IMR-90 (cell line): ENCODE results near the gene NEK5. TPM values are rescaled to one million over a fixed set of nuclear protein-coding genes. Genes with fewer than 3 reads are reported as not detected.

ENCODE experiments used
- ATAC-seq: fragments of 200-7000 bp; cut with Tn5 transposase; 2 replicates; pipeline ENCODE4 v1.9.1; 2020; ENCODE audit warnings: low read depth, mild to moderate bottlenecking, moderate library complexity
- BruUV-seq: library from RNA; stranded (reverse); fragments of 400-500 nt; replicated peaks from 2 replicates; lab custom pipeline; 2021; lab: Mats Ljungman, UMichigan
- CTCF ChIA-PET: fragments of 300-600 bp; formaldehyde crosslinking; extraction: SDS; loops from one replicate; lab custom pipeline; 2021; ENCODE audit warnings: antibody characterized with exemption; lab: Yijun Ruan, JAX
- POLR2A ChIA-PET: fragments of 300-600 bp; sonication (Branson Sonifier 250); formaldehyde crosslinking; loops from one replicate; lab custom pipeline; 2022; ENCODE audit warnings: antibody characterized with exemption; ENCODE audit not compliant: unreplicated experiment; lab: Charles Lee
- DNase-seq: peaks from one replicate; pipeline ENCODE4 v3.0.0; 2013
- H2AFZ ChIP-seq: replicated peaks from 2 replicates; pipeline ENCODE3; 2013; ENCODE audit warnings: low read length, mild to moderate bottlenecking; ENCODE audit not compliant: poor library complexity
- H2AK5ac ChIP-seq: 2 replicates; pipeline ENCODE4 v1.6.1; 2013; ENCODE audit warnings: low read depth, low read length, inconsistent platforms
- H2AK9ac ChIP-seq: replicated peaks from 2 replicates; pipeline ENCODE3; 2013; ENCODE audit warnings: mild to moderate bottlenecking, low read depth, low read length, moderate library complexity; ENCODE audit not compliant: poor library complexity
- H2BK120ac ChIP-seq: 2 replicates; pipeline ENCODE4 v1.6.1; 2013; ENCODE audit warnings: low read depth, low read length, inconsistent platforms
- H2BK15ac ChIP-seq: 3 replicates; pipeline ENCODE4 v1.6.1; 2013; ENCODE audit warnings: low read depth, low read length, inconsistent platforms
- H2BK20ac ChIP-seq: 2 replicates; pipeline ENCODE4 v1.6.1; 2013; ENCODE audit warnings: low read depth, mild to moderate bottlenecking, inconsistent platforms, low read length, moderate library complexity
- H2BK5ac ChIP-seq: 2 replicates; pipeline ENCODE4 v1.6.1; 2013; ENCODE audit warnings: mild to moderate bottlenecking, low read depth, low read length, inconsistent platforms; ENCODE audit not compliant: poor library complexity, severe bottlenecking
- H3K14ac ChIP-seq: replicated peaks from 2 replicates; pipeline ENCODE4 v1.6.1; 2013; ENCODE audit warnings: low read depth, low read length, inconsistent platforms
- H3K18ac ChIP-seq: 2 replicates; pipeline ENCODE4 v1.6.1; 2013; ENCODE audit warnings: low read depth, low read length, control low read depth
- H3K23ac ChIP-seq: 2 replicates; pipeline ENCODE4 v1.6.1; 2013; ENCODE audit warnings: low read depth, low read length, inconsistent platforms
- H3K27ac ChIP-seq: 2 replicates; pipeline ENCODE4 v1.5.1; 2013; ENCODE audit warnings: mild to moderate bottlenecking, control low read depth, low read length; ENCODE audit not compliant: insufficient read depth
- H3K27me3 ChIP-seq: 2 replicates; pipeline ENCODE4 v1.6.1; 2013; ENCODE audit warnings: low read length; ENCODE audit not compliant: control insufficient read depth, insufficient read depth
- H3K36me3 ChIP-seq: 2 replicates; pipeline ENCODE4 v1.6.1; 2013; ENCODE audit warnings: low read length, mixed read lengths; ENCODE audit not compliant: control insufficient read depth, insufficient read depth
- H3K4ac ChIP-seq: 2 replicates; pipeline ENCODE4 v1.6.1; 2013; ENCODE audit warnings: low read depth, low read length, inconsistent platforms
- H3K4me1 ChIP-seq: 2 replicates; pipeline ENCODE4 v1.6.1; 2013; ENCODE audit warnings: low read length, mixed read lengths; ENCODE audit not compliant: control insufficient read depth, insufficient read depth
- H3K4me2 ChIP-seq: 2 replicates; pipeline ENCODE4 v1.6.1; 2013; ENCODE audit warnings: low read depth, mild to moderate bottlenecking, control low read depth, low read length, moderate library complexity
- H3K4me3 ChIP-seq: 2 replicates; pipeline ENCODE4 v1.5.1; 2013; ENCODE audit warnings: low read depth, mild to moderate bottlenecking, control low read depth, low read length, moderate library complexity; ENCODE audit not compliant: insufficient read depth
- H3K56ac ChIP-seq: 2 replicates; pipeline ENCODE4 v1.6.1; 2013; ENCODE audit warnings: low read length, inconsistent platforms; ENCODE audit not compliant: insufficient read depth; ENCODE audit errors: extremely low read depth
- H3K79me1 ChIP-seq, 2 experiments: 2 replicates each; pipeline ENCODE4 v1.6.1; 2013; ENCODE audit warnings: low read length in 2 of 2, inconsistent platforms in 1 of 2, low read depth in 1 of 2
- H3K9ac ChIP-seq: 2 replicates; pipeline ENCODE4 v1.6.1; 2013; ENCODE audit warnings: low read depth, low read length, control low read depth
- H3K9me1 ChIP-seq: 2 replicates; pipeline ENCODE4 v1.6.1; 2013; ENCODE audit warnings: low read length, inconsistent platforms; ENCODE audit not compliant: insufficient read depth
- H3K9me3 ChIP-seq: 2 replicates; pipeline ENCODE4 v1.6.1; 2013; ENCODE audit warnings: low read length; ENCODE audit not compliant: control insufficient read depth, insufficient read depth
- H4K20me1 ChIP-seq: 2 replicates; pipeline ENCODE4 v1.6.1; 2013; ENCODE audit warnings: low read length, inconsistent platforms; ENCODE audit not compliant: insufficient read depth
- H4K5ac ChIP-seq: 2 replicates; pipeline ENCODE4 v1.6.1; 2013; ENCODE audit warnings: mild to moderate bottlenecking, low read depth, low read length, control low read depth
- H4K8ac ChIP-seq, 2 experiments: 2 replicates each; pipeline ENCODE4 v1.6.1; 2013; ENCODE audit warnings: low read depth in 2 of 2, low read length in 2 of 2, control low read depth in 1 of 2, inconsistent platforms in 1 of 2
- H4K91ac ChIP-seq: 2 replicates; pipeline ENCODE4 v1.6.1; 2013; ENCODE audit warnings: low read depth, low read length, inconsistent platforms; ENCODE audit not compliant: insufficient read depth
- BHLHE40 ChIP-seq: fragments of 150-350 bp; IDR thresholded peaks from 2 replicates; pipeline ENCODE4 v1.6.1; 2016; ENCODE audit warnings: mild to moderate bottlenecking, low read depth, low read length
- MAFK ChIP-seq: IDR thresholded peaks from 2 replicates; pipeline ENCODE4 v1.6.1; 2012; ENCODE audit warnings: low read depth, low read length, improper control_type of control experiment
- MAZ ChIP-seq: IDR thresholded peaks from 2 replicates; pipeline ENCODE4 v1.6.1; 2012; ENCODE audit warnings: low read depth, mild to moderate bottlenecking, low read length, improper control_type of control experiment, moderate library complexity, borderline replicate concordance
- SMC3 ChIP-seq: fragments of 150-350 bp; IDR thresholded peaks from 2 replicates; pipeline ENCODE4 v1.6.1; 2016; ENCODE audit warnings: low read depth, mild to moderate bottlenecking, antibody characterized with exemption, low read length, moderate library complexity
- WGBS, 2 experiments: methylation state at CpG; one replicate each; pipeline versions ENCODE4 v1.1.5 to v1.1.7; 2013; ENCODE audit warnings: missing lambda C conversion rate in 2 of 2; ENCODE audit not compliant: insufficient read length in 1 of 2; ENCODE audit errors: extremely low coverage in 2 of 2; 5-methylcytosine and 5-hydroxymethylcytosine counted together
- dilution Hi-C: fragments of 300-500 bp; cut with HindIII; formaldehyde crosslinking; loops from one replicate; pipeline ENCODE4 v1.14.3; 2018; ENCODE audit warnings: low sequenced_read_pairs; ENCODE audit not compliant: unreplicated experiment
- in situ Hi-C: fragments of 300-500 bp; cut with MboI; formaldehyde crosslinking; loops from 3 replicates; pipeline ENCODE4 v1.14.3; 2019; ENCODE audit warnings: low sequenced_read_pairs, inconsistent platforms, mixed read lengths
- intact Hi-C: fragments of 100-400 bp; cut with micrococcal nuclease; formaldehyde crosslinking; loops from 2 replicates; pipeline ENCODE4 v1.10.0; 2022
- polyA plus RNA-seq, 3 experiments: library from polyadenylated mRNA; depleted of rRNA; stranded (reverse); fragments of >200 nt; gene quantifications; 2 replicates each; pipeline ENCODE4 v1.2.3, GENCODE V29; 2012; ENCODE audit warnings: low replicate concordance in 1 of 3
- total RNA-seq: library from RNA; depleted of rRNA; stranded (reverse); fragments of >200 nt; gene quantifications from 2 replicates; pipeline ENCODE4 v1.2.3, GENCODE V29; 2012
- TF ChIP-seq, protein P1 (sequence below): conservative IDR thresholded peaks from 2 replicates; pipeline ENCODE4 v1.5.1; 2012; ENCODE audit warnings: mild to moderate bottlenecking, low read depth, low read length, improper control_type of control experiment
- TF ChIP-seq, protein P2 (sequence below): fragments of 150-350 bp; IDR thresholded peaks from 2 replicates; pipeline ENCODE4 v1.6.1; 2017; ENCODE audit warnings: mild to moderate bottlenecking, antibody characterized with exemption, low read length, low read depth

Gene NEK5
- total and polyA plus RNA-seq, 2 of the 4 experiments (the other 2 are of a cell fraction) = not detected

DNA sequence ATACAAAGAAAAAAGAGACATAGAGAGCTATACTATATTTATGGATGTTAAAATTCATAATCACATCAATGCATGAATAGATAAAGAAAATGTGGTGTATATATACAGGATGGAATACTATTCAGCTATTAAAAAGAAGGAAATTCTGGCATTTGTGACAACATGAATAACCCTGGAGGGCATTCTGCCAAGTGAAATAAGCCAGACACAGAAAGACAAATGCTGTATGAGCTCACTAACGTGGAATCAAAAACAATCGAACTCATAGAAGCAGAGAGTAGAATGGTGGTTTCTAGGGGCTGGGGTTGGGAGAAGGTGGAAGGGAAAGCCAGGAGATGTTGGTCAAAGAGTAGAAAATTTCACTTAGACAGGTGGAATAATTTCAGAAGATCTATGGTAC lies 80.4 kb downstream of the NEK5 start:
- Histone ChIP-seq H2BK120ac (no peak overlapping the region), H2BK5ac (no peak overlapping the region), H3K23ac (no peak overlapping the region), H3K18ac (no peak overlapping the region), H4K20me1 (no peaks in the 10 kb centered on the region), H2BK20ac (no peak overlapping the region), H2AK9ac (no peak overlapping the region), H2AK5ac (no peak overlapping the region), H3K56ac (no peak overlapping the region), H2BK15ac (no peak overlapping the region), H3K9ac (no peak overlapping the region), H3K27ac (no peak overlapping the region), H2AFZ (no peak overlapping the region), H4K8ac (no peak overlapping the region), H3K4me1 (no peaks in the 10 kb centered on the region), H3K4me2 (no peak overlapping the region), H3K9me3 (no peaks in the 10 kb centered on the region), H3K4ac (no peak overlapping the region), H3K14ac (no peak overlapping the region), H3K36me3 (no peaks in the 10 kb centered on the region), H3K79me1 (no peaks in the 10 kb centered on the region), H4K91ac (no peak overlapping the region), H3K4me3 (no peak overlapping the region), H4K5ac (no peak overlapping the region), H3K27me3 (no peaks in the 10 kb centered on the region), H3K9me1 (no peaks in the 10 kb centered on the region)
- POLR2A ChIA-PET = no interaction called here
- WGBS, 2 experiments = no CpG with 5 or more reads among the region's 2 CpGs
- CTCF ChIA-PET = no interaction called here
- TF ChIP-seq, protein P1, sequence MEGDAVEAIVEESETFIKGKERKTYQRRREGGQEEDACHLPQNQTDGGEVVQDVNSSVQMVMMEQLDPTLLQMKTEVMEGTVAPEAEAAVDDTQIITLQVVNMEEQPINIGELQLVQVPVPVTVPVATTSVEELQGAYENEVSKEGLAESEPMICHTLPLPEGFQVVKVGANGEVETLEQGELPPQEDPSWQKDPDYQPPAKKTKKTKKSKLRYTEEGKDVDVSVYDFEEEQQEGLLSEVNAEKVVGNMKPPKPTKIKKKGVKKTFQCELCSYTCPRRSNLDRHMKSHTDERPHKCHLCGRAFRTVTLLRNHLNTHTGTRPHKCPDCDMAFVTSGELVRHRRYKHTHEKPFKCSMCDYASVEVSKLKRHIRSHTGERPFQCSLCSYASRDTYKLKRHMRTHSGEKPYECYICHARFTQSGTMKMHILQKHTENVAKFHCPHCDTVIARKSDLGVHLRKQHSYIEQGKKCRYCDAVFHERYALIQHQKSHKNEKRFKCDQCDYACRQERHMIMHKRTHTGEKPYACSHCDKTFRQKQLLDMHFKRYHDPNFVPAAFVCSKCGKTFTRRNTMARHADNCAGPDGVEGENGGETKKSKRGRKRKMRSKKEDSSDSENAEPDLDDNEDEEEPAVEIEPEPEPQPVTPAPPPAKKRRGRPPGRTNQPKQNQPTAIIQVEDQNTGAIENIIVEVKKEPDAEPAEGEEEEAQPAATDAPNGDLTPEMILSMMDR = no peak
- TF ChIP-seq SMC3 (no peak), MAFK (no peak), BHLHE40 (no peak), MAZ (no peak)
- TF ChIP-seq, protein P2, sequence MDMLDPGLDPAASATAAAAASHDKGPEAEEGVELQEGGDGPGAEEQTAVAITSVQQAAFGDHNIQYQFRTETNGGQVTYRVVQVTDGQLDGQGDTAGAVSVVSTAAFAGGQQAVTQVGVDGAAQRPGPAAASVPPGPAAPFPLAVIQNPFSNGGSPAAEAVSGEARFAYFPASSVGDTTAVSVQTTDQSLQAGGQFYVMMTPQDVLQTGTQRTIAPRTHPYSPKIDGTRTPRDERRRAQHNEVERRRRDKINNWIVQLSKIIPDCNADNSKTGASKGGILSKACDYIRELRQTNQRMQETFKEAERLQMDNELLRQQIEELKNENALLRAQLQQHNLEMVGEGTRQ = no peak
- in situ Hi-C loops = no loop called here
- DNase-seq = peak; percentile 41
- no peak for ATAC-seq
- dilution Hi-C loops = no loop called here
- intact Hi-C loops = no loop called here
- no TSS peak for BruUV-seq
